Pancreas (tissue), 10 donors: ENCODE results near the gene GLYATL3. TPM values are rescaled to one million over a fixed set of nuclear protein-coding genes. Genes with fewer than 3 reads are reported as not detected.

Experiments
- ATAC-seq, 4 donors: fragments of 200-7000 bp; cut with Tn5 transposase; one replicate each; pipeline versions ENCODE4 v1.8.0 to v1.9.1; 2020; ENCODE audit warnings: mild to moderate bottlenecking in 4 of 4, moderate library complexity in 4 of 4
- DNase-seq, 6 donors: peaks; one replicate each; pipeline ENCODE4 v3.0.0-alpha.2; 2020
- FAIRE-seq: peaks from 2 replicates; lab custom pipeline; 2012; peaks lifted over from hg19 to GRCh38; lab: Jason Lieb, UNC
- H3K27ac ChIP-seq, 4 donors: fragments of 200-600 bp; sonication (generic); 1 replicate in 3 of 4; 2 replicates in 1 of 4; pipeline versions ENCODE4 v1.5.0 to v1.8.0; 2020
- H3K27me3 ChIP-seq, 4 donors: fragments of 200-600 bp; one replicate each; pipeline ENCODE4 v1.8.0; 2021
- H3K36me3 ChIP-seq, 3 donors: fragments of 200-600 bp; sonication (generic) in 1 of 3; one replicate each; pipeline versions ENCODE4 v1.5.0 to v1.8.0; 2020 to 2021
- H3K4me1 ChIP-seq, 3 donors: fragments of 200-600 bp; one replicate each; pipeline ENCODE4 v1.8.0; 2021
- H3K4me3 ChIP-seq, 4 donors: fragments of 200-600 bp; sonication (generic) in 2 of 4; one replicate each; pipeline versions ENCODE4 v1.5.0 to v1.8.0; 2020 to 2021
- H3K9me3 ChIP-seq, 4 donors: fragments of 200-600 bp; one replicate each; pipeline ENCODE4 v1.8.0; 2021
- WGBS, 2 donors: extraction: QIAGEN DNeasy Blood & Tissue Kit; methylation state at CpG; one replicate each; pipeline ENCODE4 v1.1.7; 2013; 5-methylcytosine and 5-hydroxymethylcytosine counted together
- intact Hi-C, 3 donors: fragments of 100-400 bp; cut with DNase I; formaldehyde crosslinking; loops; one replicate each; pipeline versions ENCODE4 v1.11.1 to v1.14.2; 2022
- polyA plus RNA-seq, 2 donors: library from polyadenylated mRNA; stranded (reverse); fragments of 200-250 nt; gene quantifications; one replicate each; pipeline ENCODE4 v1.2.3, GENCODE V29; 2013
- total RNA-seq, 6 donors: library from RNA; stranded (reverse); fragmentation: NEBNext Ultra II Directional in 4 of 6; extraction: Animal tissue kit (Norgen Biotek cat#: 25700) in 4 of 6; gene quantifications; one replicate each; pipeline versions ENCODE4 v1.2.1 to v1.2.4, GENCODE V29; 2021 to 2023
- TF ChIP-seq, protein P1 (sequence below), 4 donors: fragments of 200-600 bp; sonication (generic) in 3 of 4; IDR thresholded peaks; one replicate each; pipeline versions ENCODE4 v1.5.0 to v1.8.0; 2021; ENCODE audit warnings: antibody characterized with exemption in 4 of 4
- donor health status: healthy with polysubstance abuse.
- donor health status: DM: no; HTN: no; CAD: no; lungs with moderate emphysema.
- donor health status: DM: no; HTN: no; CAD: no.
- donor health status: control.
- donor health status: control.
- donor health status: Bipolar disorder and iron deficiency.
- donor health status: DM: yes; HTN: yes; CAD: no.
- donor health status: DM: no; HTN: no; CAD: no.
- donor health status: DM: no; HTN: no; CAD: no.
- donor health status: DM: yes; HTN: yes; CAD: no.

GLYATL3 gene
- total and polyA plus RNA-seq, 8 donors = 0.09 TPM; not detected in 7

DNA sequence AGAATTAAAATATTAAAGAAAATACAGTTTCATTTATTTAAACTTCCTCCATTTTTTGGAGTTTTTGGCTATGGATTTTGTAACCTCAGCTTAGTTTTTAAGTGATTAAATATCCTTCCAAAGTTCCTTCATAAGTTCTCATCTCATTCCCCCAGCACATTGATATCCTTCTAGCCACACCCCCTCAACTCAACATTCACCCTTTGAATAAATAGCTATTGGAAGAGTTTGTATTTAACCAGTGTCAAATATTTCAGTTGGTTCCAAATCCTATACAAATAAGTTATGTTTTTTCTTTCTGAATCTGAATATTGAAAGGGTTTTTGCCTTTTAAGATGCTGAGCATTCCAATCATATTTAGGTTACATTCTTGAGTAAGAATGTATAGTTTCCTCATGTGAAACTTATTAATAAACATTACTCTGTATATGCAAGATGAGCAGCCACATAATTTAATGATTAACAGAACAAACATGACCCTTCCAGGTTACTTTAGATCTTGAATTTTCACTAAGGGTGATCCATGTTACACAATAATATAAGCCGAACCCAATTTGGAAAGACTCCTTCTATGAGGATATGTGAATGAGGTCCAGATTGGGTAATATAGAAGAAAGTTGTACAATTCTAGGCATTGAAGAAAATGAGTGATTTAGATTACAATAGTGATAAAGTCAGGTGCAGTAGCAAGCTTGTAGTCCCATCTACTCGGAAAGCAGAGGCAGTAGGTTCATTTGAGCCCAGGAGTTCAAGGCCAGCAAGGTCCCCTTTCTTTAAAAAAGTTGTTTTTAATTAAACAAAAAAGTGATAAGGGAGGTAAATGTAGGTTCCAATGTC lies 13.6 kb downstream of the GLYATL3 start:
- Histone ChIP-seq H3K4me1 (peaks cover 0 to 12% (median 0%) of the 10 kb centered on the region in 3 donors), H3K36me3 (no peaks in the 10 kb centered on the region), H3K27me3 (no peaks in the 10 kb centered on the region), H3K4me3 (no peak overlapping the region), H3K27ac (no peak overlapping the region), H3K9me3 (no peaks in the 10 kb centered on the region)
- ATAC-seq (peak; percentile 28 to 43 (median 36)), FAIRE-seq (no peak), DNase-seq (no peak)
- WGBS, 2 donors = 29 to 30% methylated on average over 2 of the region's 2 CpGs
- intact Hi-C loops = no loop called here
- TF ChIP-seq, protein P1, sequence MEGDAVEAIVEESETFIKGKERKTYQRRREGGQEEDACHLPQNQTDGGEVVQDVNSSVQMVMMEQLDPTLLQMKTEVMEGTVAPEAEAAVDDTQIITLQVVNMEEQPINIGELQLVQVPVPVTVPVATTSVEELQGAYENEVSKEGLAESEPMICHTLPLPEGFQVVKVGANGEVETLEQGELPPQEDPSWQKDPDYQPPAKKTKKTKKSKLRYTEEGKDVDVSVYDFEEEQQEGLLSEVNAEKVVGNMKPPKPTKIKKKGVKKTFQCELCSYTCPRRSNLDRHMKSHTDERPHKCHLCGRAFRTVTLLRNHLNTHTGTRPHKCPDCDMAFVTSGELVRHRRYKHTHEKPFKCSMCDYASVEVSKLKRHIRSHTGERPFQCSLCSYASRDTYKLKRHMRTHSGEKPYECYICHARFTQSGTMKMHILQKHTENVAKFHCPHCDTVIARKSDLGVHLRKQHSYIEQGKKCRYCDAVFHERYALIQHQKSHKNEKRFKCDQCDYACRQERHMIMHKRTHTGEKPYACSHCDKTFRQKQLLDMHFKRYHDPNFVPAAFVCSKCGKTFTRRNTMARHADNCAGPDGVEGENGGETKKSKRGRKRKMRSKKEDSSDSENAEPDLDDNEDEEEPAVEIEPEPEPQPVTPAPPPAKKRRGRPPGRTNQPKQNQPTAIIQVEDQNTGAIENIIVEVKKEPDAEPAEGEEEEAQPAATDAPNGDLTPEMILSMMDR (IDR thresholded peaks at IDR 0.05) = no peak

DNA sequence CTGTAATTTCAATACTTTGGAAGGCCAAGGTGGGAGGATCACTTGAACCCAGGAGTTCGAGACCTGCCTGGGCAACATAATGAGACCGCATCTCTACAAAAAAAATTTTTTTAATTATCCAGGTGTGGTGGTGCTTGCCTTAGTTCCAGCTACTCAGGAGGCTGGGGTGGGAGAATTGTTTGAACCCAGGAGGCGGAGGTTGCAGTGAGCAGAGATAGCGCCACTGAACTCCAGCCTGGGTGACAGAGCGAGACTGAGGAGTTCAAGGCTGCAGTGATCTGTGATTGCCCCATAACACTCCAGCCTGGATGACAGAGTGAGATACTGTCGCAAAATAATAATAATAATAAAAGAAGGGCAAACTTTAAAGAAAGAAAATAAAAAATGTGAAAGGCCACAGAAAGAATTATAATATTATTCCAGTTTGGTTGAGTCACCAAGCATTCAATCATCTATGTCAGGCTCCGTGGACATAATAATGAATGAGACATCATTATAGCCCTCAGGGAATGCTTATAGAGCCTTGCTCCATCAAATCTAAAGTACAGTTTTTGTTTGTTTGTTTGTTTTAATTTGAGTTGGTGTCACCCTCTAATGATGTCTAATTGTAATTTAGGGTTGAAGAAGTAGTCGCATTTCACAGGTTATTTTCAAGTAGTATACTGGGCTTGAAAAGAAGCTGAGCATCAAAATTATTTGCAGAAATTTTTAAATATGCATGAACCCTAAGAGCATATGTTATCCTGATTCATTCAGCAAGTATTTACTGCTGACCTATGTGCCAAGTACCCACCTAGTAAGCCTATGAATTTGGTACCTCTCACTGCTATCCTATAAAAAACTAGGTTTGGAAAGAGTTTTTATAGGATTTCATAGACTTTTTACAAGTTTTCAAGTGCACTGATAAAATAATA lies 15.1 kb downstream of the GLYATL3 start:
- ATAC-seq (no peak), FAIRE-seq (no peak)

DNA sequence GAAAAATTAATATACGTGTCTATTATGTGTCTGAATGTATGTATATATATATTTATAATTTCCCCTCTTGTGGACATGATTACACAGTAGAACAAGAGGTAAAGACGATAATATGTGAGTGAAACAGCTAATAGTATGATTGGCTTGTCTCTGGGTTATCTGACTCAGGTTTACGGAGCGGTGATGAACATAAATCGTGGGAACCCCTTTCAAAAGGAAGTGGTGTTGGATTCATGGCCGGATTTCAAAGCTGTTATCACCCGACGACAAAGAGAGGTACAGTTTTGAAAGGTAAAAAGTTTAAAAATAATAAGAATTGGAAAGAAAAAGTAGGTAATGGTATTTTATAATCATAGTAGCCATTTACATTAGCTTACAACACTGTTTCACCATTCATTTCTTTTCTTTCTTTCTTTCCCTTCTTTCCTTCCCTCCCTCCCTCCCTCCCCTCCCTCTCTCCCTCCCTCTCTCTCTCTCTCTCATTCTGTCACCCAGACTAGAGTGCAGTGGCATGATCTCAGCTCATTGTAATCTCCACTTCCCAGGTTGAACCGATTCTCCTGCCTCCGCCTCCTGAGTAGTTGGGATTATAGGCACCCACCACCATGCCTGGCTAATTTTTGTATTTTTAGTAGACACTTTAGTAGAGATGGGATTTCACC lies 15.9 kb downstream of the GLYATL3 start:
- 87 to 89% methylated on average over 10 of the region's 10 CpGs for WGBS, 2 donors
- no peak for ATAC-seq
- H3K4me1 ChIP-seq = peaks cover 0 to 12% (median 0%) of the 10 kb centered on the region in 3 donors
- intact Hi-C loops = no loop called here
- TF ChIP-seq, protein P1 (IDR thresholded peaks at IDR 0.05) = no peak
- no peak for DNase-seq
- FAIRE-seq = no peak
- no peak overlapping the region for H3K27ac ChIP-seq
- no peaks in the 10 kb centered on the region for H3K9me3 ChIP-seq
- H3K27me3 ChIP-seq = no peaks in the 10 kb centered on the region
- H3K4me3 ChIP-seq = no peak overlapping the region
- no peaks in the 10 kb centered on the region for H3K36me3 ChIP-seq

More for the DNA sequence above, 15.1 kb downstream of the GLYATL3 start:
- DNase-seq = no peak
- 78% methylated on average over 8 of the region's 8 CpGs for WGBS, 2 donors
- no peak overlapping the region for H3K27ac ChIP-seq
- TF ChIP-seq, protein P1 (IDR thresholded peaks at IDR 0.05) = no peak
- no peaks in the 10 kb centered on the region for H3K27me3 ChIP-seq
- no peak overlapping the region for H3K4me3 ChIP-seq
- H3K9me3 ChIP-seq = no peaks in the 10 kb centered on the region
- peaks cover 0 to 12% (median 0%) of the 10 kb centered on the region in 3 donors for H3K4me1 ChIP-seq
- intact Hi-C loops = no loop called here
- no peaks in the 10 kb centered on the region for H3K36me3 ChIP-seq

GRCh38 chr6:49516147-49516505 lies 16.4 kb downstream of the GLYATL3 start:
- H3K27ac ChIP-seq = no peak overlapping the region
- DNase-seq = no peak
- ATAC-seq = no peak
- peaks cover 0 to 12% (median 0%) of the 10 kb centered on the region in 3 donors for H3K4me1 ChIP-seq
- H3K27me3 ChIP-seq = no peaks in the 10 kb centered on the region
- TF ChIP-seq, protein P1 (IDR thresholded peaks at IDR 0.05) = no peak
- no peaks in the 10 kb centered on the region for H3K9me3 ChIP-seq
- intact Hi-C loops = no loop called here
- WGBS, 2 donors = 94 to 96% methylated on average over 4 of the region's 4 CpGs
- H3K36me3 ChIP-seq = no peaks in the 10 kb centered on the region
- FAIRE-seq = no peak
- H3K4me3 ChIP-seq = no peak overlapping the region
